GM21825 (cell line): ENCODE measurements around the gene IFI27.
"Not testable (repeated sequence)": the region's sequence is repeated elsewhere in the genome, so short reads cannot be mapped to it uniquely, and the experiment has no call there.

ENCODE experiments used
- ATAC-seq: cut with Tn5 transposase; IDR thresholded peaks from one replicate; pipeline ENCODE4 v1.9.1; 2021; ENCODE audit warnings: mild to moderate bottlenecking, moderate library complexity; ENCODE audit not compliant: unreplicated experiment

Gene IFI27

DNA sequence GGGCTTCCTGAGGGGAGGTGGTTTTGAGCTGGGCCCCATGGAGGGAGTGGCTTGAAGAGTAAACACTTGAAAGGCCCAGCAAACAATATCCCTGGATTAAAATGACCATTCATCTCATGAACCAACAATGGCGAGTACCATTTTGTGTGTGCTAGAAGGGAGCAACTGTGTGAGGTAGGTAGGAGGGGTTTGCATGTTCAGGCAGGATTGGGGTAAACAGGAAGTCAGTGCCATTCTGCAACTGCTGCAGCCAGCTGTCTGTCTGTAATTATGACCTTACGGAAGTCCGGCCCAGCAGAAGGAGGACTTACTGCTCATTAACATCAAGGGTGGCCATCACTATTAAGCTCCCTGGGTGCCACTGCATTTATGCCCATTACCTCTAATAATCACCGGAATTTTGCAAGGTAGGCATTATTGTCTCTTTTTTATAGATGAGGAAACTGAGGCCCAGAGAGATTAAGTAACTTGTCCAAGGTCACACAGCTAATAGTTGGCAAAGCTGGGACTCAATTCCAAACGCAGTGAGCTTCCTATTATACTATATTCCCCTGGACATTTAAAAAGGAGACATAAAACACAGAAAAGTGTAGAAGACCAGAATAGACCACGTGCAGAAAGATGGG lies 35.5 kb downstream of the IFI27 start:
- no peak for ATAC-seq

- no peak for ATAC-seq
Observed at GRCh38 chr14:94152676-94153075, 42.1 kb downstream of the IFI27 start.

DNA sequence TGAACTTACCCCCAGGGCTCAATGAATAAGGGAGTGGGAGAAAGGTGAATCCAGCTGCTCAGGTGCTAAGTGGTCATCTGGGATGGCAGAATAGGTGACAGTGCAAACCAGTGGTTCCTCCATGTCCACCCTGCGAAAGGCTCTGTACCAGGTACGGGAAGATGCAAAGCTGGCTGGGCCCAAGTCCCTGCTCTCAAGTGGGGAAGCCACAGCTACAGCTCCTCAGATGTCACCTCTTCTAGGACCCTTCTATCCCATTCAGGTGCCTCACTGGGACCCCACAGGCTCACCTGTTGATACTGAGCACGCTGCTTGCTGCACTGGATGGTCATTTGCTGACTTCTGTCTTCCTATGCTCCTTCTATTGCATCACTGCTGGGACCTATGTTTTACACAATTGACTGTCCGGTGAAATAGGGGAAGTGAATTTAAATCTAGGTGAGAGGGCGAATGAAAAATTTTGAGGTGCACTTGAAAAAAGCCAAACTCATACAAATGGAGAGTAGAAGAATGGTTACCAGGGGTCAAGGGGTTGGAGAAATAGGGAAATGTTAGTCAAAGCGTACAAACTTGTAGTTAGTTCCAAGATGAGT lies 43.3 kb downstream of the IFI27 start:
- no peak for ATAC-seq

- not testable (repeated sequence) for ATAC-seq
Observed at GRCh38 chr14:94156143-94156542, 45.6 kb downstream of the IFI27 start.

DNA sequence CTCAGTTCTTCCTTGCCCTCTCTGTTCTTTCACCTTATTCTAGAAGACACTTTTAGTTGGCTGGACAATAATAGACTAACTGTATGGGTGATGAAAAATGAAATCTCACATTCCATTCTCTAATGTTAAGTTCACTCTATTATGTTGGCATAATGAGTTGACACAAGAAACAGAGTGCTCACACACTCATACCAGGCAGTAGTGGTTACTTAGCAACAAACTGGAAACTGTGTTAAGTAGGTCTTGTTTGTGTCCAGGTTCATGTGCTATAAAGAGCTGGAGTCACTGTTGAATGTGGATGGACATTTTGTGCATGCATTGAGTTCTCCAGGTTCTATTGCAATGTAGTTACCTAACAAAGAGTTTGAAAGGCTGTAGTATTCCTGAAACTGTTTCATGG lies 46.7 kb downstream of the IFI27 start:
- no peak for ATAC-seq

- no peak for ATAC-seq
Observed at GRCh38 chr14:94158239-94158883, 47.8 kb downstream of the IFI27 start.

DNA sequence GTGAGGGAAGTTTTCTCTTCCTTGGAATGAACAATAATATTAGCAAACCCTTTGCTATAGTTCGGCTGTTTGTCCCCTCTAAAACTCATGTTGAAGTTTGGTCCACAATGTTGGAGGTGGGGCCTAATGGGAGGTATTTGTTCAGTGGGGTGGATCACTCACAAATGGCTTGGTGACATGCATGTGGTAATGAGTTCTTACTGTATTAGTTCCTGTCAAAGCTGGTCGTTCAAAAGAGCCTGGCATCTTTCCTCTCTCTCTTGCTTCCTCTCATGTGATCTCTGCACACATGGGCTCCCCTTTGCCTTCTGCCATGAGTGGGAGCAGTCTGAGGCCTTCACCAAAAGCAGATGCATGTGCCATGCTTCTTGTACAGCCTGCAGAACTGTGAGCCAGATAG lies 50.5 kb downstream of the IFI27 start:
- no peak for ATAC-seq

DNA sequence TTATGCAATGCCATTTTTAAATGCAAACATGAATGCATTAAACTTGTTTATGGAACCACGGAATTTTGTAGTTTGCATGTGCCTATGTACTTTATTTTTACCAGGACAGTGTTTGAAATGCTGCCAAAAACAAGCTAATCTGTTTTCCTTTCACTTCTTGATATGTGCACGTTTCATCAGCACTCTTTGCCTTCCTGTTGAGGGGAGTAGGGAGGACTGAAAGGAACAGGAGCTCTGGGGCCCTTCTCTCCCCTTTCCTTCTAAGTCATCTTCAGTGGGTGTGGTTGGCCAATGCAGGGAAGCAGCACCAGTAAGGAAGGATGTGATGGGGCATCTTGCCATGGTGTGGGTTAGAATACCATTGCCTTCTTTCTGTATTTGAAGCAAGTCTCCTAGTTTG lies 51.4 kb downstream of the IFI27 start:
- ATAC-seq: no peak

GRCh38 chr14:94162466-94162865 lies 51.9 kb downstream of the IFI27 start:
- ATAC-seq: no peak

DNA sequence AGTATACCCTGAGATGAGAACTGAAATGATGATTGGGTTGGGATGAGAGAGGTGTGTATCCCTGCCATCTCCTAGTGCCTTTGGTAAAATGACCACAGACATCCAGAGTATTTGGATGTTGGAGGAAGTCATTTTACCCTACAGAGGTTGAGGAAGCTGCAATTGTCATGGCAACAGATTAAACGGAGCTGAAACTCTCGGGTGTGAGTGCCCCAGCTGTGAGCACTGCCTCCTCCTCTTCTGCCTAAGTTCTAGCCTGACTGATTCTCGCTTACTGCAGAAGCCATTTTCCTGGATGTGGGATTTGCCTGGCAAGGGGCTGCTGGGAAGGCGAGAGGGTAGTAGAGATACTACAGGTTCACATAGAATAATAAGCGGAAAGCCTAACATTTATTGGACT lies 53.3 kb downstream of the IFI27 start:
- no peak for ATAC-seq

DNA sequence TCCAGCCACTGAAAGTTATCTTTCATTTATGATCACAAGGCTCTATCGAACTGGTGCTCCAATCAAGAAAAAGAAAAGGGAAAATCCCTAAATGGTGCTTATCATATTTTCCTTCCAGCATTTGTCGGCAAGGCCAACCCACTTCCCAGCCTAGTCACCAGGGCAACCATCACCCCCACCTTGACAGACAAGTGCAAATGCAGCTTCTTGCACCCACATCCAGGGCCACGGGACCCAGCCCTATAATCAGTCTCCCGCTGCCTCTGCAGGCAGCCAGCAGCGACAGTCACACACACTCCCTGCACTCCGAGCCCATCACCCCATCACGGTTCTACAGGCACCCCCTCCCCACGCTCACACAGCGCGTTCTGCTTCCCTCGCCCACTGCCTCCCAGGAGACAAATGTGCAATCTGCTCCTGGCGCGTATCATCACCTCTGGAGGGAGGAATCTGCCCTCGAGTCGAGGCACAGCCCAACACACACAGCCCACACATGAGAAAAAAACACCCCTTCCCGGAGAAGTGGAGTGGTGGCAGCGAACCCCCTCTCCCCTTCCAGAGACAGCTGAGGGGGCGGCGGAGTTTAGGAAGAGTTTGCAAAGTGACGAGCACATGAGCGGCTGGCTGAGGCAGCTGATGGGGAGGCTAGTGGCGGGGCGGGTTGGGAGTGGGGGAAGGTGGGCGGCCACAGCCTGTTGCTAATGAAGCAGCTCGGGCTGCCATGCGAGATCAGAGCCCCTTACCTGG lies 54.3 kb downstream of the IFI27 start:
- no peak for ATAC-seq

DNA sequence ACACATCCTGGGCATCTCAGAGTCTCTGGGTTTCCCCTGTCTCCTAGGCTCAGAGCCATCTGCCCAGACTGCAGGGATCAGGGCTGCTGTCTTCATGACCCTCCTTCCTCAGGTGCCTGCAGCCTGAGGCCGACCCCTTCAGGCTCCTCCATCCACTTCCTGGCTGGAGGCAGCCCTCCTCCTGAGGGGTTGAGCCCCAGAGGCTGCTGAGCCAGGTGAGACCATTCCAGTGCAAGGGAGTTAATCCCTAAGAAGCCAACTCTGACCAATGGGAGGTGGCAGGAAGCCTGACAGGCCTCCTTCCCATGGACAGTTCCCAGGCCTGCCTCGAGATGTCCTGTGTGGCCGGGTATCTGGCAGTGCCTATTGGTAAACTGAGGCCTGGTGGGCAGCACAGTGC lies 55.2 kb downstream of the IFI27 start:
- no peak for ATAC-seq
